Endothelial cell of umbilical vein (primary cell): ENCODE data around the gene STIMATE. TPM values are rescaled to one million over a fixed set of nuclear protein-coding genes. Genes with fewer than 3 reads are reported as not detected.

Experiments used
- BruUV-seq: library from RNA; stranded (reverse); fragments of 400-500 nt; replicated peaks from 2 replicates; lab custom pipeline; 2021; lab: Mats Ljungman, UMichigan
- CTCF ChIA-PET: fragments of 300-600, 350-600 bp; sonication (Branson Sonifier 250); formaldehyde crosslinking; loops from one replicate; lab custom pipeline; 2021; ENCODE audit warnings: antibody characterized with exemption, inconsistent platforms; lab: Charles Lee
- POLR2A ChIA-PET: fragments of 300-600, 350-600 bp; sonication (Branson Sonifier 250); formaldehyde crosslinking; loops from one replicate; lab custom pipeline; 2021; ENCODE audit warnings: antibody characterized with exemption, inconsistent platforms; lab: Charles Lee
- DNase-seq: peaks from one replicate; pipeline ENCODE4 v3.0.0-alpha.2; 2011; ENCODE audit warnings: low read depth, low spot score
- FAIRE-seq: peaks from 2 replicates; lab custom pipeline; 2011; peaks lifted over from hg19 to GRCh38; lab: Jason Lieb, UNC
- H2AFZ ChIP-seq: 2 replicates; pipeline ENCODE4 v1.6.0; 2012; ENCODE audit warnings: low read depth, low read length, control low read depth, inconsistent platforms
- H3K27ac ChIP-seq: 2 replicates; pipeline ENCODE4 v1.5.1; 2011; ENCODE audit warnings: low read depth, mild to moderate bottlenecking, control low read depth, low read length, moderate library complexity; ENCODE audit not compliant: insufficient read depth
- H3K27me3 ChIP-seq, 2 experiments: 2 replicates each; pipeline versions ENCODE4 v1.6.0 to v1.6.1; 2011; ENCODE audit warnings: low read length in 2 of 2, mixed read lengths in 1 of 2; ENCODE audit not compliant: control insufficient read depth in 2 of 2, insufficient read depth in 2 of 2
- H3K36me3 ChIP-seq, 2 experiments: 2 replicates in 1 of 2; 3 replicates in 1 of 2; pipeline ENCODE4 v1.5.1; 2011; ENCODE audit warnings: low read length in 2 of 2, mild to moderate bottlenecking in 1 of 2, moderate library complexity in 1 of 2; ENCODE audit not compliant: control insufficient read depth in 2 of 2, insufficient read depth in 2 of 2; ENCODE audit errors: extremely low read depth in 1 of 2
- H3K4me1 ChIP-seq: 3 replicates; pipeline ENCODE4 v1.5.1; 2011; ENCODE audit warnings: mild to moderate bottlenecking, low read length; ENCODE audit not compliant: control insufficient read depth, insufficient read depth; ENCODE audit errors: extremely low read depth
- H3K4me2 ChIP-seq: 2 replicates; pipeline ENCODE4 v1.6.1; 2011; ENCODE audit warnings: low read length, control low read depth, mixed read lengths; ENCODE audit not compliant: insufficient read depth
- H3K4me3 ChIP-seq, 3 experiments: fragments of 200-600 bp in 1 of 3; sonication (generic), shearing (Covaris generic) in 1 of 3; replicated peaks in 1 of 3; 2 replicates each; pipeline ENCODE4 v1.5.1; 2011 to 2016; ENCODE audit warnings: control low read depth in 3 of 3, low read length in 3 of 3, mild to moderate bottlenecking in 2 of 3, inconsistent platforms in 1 of 3, low read depth in 1 of 3, moderate library complexity in 1 of 3; ENCODE audit not compliant: insufficient read depth in 1 of 3
- H3K79me2 ChIP-seq: 2 replicates; pipeline ENCODE4 v1.6.0; 2012; ENCODE audit warnings: low read length, inconsistent platforms; ENCODE audit not compliant: control insufficient read depth, insufficient read depth
- H3K9ac ChIP-seq: replicated peaks from 2 replicates; pipeline ENCODE3; 2011; ENCODE audit warnings: low read length, control low read depth; ENCODE audit not compliant: insufficient read depth; ENCODE audit errors: extremely low read depth
- H3K9me1 ChIP-seq: replicated peaks from 3 replicates; pipeline ENCODE4 v1.6.0; 2011; ENCODE audit warnings: mild to moderate bottlenecking, low read length; ENCODE audit not compliant: control insufficient read depth, insufficient read depth; ENCODE audit errors: extremely low read depth
- H3K9me3 ChIP-seq: replicated peaks from 2 replicates; pipeline ENCODE4 v1.5.1; 2012; ENCODE audit warnings: low read length, inconsistent platforms; ENCODE audit not compliant: control insufficient read depth, insufficient read depth
- H4K20me1 ChIP-seq: replicated peaks from 2 replicates; pipeline ENCODE3; 2011; ENCODE audit warnings: mild to moderate bottlenecking, low read length; ENCODE audit not compliant: control insufficient read depth, insufficient read depth; ENCODE audit errors: extremely low read depth
- EZH2 ChIP-seq: IDR thresholded peaks from 2 replicates; pipeline ENCODE4 v1.6.1; 2012; ENCODE audit warnings: borderline replicate concordance, low read depth, mild to moderate bottlenecking, moderate library complexity, low read length, inconsistent platforms; ENCODE audit not compliant: severe bottlenecking
- FOS ChIP-seq: IDR thresholded peaks from 2 replicates; pipeline ENCODE4 v1.6.1; 2011; ENCODE audit warnings: mild to moderate bottlenecking, low read length, moderate library complexity, borderline replicate concordance; ENCODE audit not compliant: insufficient read depth
- GATA2 ChIP-seq: IDR thresholded peaks from 2 replicates; pipeline ENCODE4 v1.7.0; 2011; ENCODE audit warnings: low read depth, mild to moderate bottlenecking, moderate library complexity, mixed read lengths, low read length; ENCODE audit not compliant: insufficient read length, insufficient read depth
- JUN ChIP-seq: IDR thresholded peaks from 2 replicates; pipeline ENCODE4 v1.6.1; 2011; ENCODE audit warnings: borderline replicate concordance, low read depth; ENCODE audit not compliant: insufficient read length, insufficient read depth
- MYC ChIP-seq: IDR thresholded peaks from one replicate; pipeline ENCODE4 v1.6.1; 2011; ENCODE audit warnings: mild to moderate bottlenecking, low read depth, low read length
- POLR2A ChIP-seq: IDR thresholded peaks from 2 replicates; pipeline ENCODE4 v1.6.1; 2012; ENCODE audit warnings: low read depth, mild to moderate bottlenecking, control low read depth, low read length
- POLR2AphosphoS5 ChIP-seq: IDR thresholded peaks from 2 replicates; pipeline ENCODE4 v1.6.1; 2012; ENCODE audit warnings: low read depth, mild to moderate bottlenecking, control low read depth, low read length, moderate library complexity; ENCODE audit not compliant: insufficient read depth
- dilution Hi-C: fragments of 300-500 bp; cut with MboI; formaldehyde crosslinking; loops from one replicate; pipeline ENCODE4 v1.15.0; 2019; ENCODE audit warnings: low sequenced_read_pairs; ENCODE audit not compliant: extremely low pct_ligation_motif_present
- intact Hi-C: fragments of 100-400 bp; cut with micrococcal nuclease; formaldehyde crosslinking; loops from one replicate; pipeline ENCODE4 v1.10.0; 2022
- polyA plus RNA-seq, 4 experiments: library from polyadenylated mRNA; depleted of rRNA in 3 of 4; stranded (reverse) in 3 of 4; unstranded in 1 of 4; fragments of >200 nt; gene quantifications; 2 replicates each; pipeline versions ENCODE4 v1.2.1 to v1.2.3, GENCODE V29; 2011 to 2012; ENCODE audit warnings: missing spikeins in 1 of 4
- total RNA-seq: library from RNA; stranded (reverse); gene quantifications from 2 replicates; pipeline ENCODE4 v1.2.3, GENCODE V29; 2021
- TF ChIP-seq, protein P1 (sequence below), 2 donors: IDR thresholded peaks; 1 replicate in 1 of 2; 2 replicates in 1 of 2; pipeline ENCODE4 v1.5.1; 2011; ENCODE audit warnings: low read length in 2 of 2, mild to moderate bottlenecking in 2 of 2, moderate library complexity in 2 of 2, control low read depth in 1 of 2, inconsistent platforms in 1 of 2, low read depth in 1 of 2; ENCODE audit not compliant: insufficient read depth in 1 of 2; ENCODE audit errors: extremely low read depth in 1 of 2
- TF ChIP-seq, protein P2 (sequence below): IDR thresholded peaks from 2 replicates; pipeline ENCODE4 v1.6.1; 2011; ENCODE audit not compliant: insufficient read depth, insufficient read length

Gene STIMATE
- total and polyA plus RNA-seq, 2 donors (not counting 3 experiments of a cell fraction or from before 2014, with no cell fraction given), result 18.2 to 24.0 TPM

DNA sequence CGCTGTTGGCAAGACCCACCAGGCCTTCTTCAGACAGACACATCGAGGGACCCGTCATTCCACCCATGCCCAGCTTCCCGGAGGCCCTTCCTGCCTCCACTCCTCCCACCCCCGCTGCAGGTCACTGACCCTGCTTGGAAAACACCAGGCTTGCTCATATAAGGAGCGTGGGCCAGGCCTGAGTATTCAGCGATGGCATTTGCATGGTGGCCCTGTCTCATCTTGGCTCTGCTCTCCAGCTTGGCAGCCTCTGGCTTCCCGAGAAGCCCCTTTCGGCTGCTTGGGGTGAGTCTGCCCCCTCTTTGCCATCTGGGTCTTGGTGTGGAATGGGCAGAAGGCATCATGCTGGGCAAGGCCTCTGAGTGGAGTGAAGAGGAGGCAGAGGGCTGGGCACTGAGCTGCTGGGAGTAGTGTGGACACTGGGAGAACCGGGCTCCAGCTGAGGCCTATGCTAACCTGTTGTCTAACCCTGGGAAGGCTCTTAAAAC, 102.7 kb downstream of the STIMATE start, which contains the start of gene ITIH3:
TSS of gene ITIH3 (plus strand) at position 185 of the 488 bp plus-strand sequence. CDS start at position 193, 8 bp downstream.
- FAIRE-seq (no peak), DNase-seq (no peak)
- Histone ChIP-seq H4K20me1 (no peaks in the 10 kb centered on the region), H2AFZ (no peak within 1 kb of the TSS), H3K4me2 (no peak within 1 kb of the TSS), H3K9me1 (no peaks in the 10 kb centered on the region), H3K4me3 (no peak within 1 kb of the TSS), H3K27ac (no peak within 1 kb of the TSS), H3K9me3 (no peaks in the 10 kb centered on the region), H3K9ac (no peak within 1 kb of the TSS), H3K36me3 (no peaks in the 10 kb centered on the region), H3K4me1 (no peaks in the 10 kb centered on the region), H3K27me3 (no peaks in the 10 kb centered on the region), H3K79me2 (no peaks in the 10 kb centered on the region)
- ChIA-PET CTCF (no interaction called here), POLR2A (no interaction called here)
- dilution Hi-C loops, result no loop called here
- BruUV-seq, result no TSS peak
- TF ChIP-seq EZH2 (no peak), GATA2 (no peak), FOS (no peak), POLR2AphosphoS5 (no peak), POLR2A (no peak), MYC (no peak), JUN (no peak)
- TF ChIP-seq, protein P1, sequence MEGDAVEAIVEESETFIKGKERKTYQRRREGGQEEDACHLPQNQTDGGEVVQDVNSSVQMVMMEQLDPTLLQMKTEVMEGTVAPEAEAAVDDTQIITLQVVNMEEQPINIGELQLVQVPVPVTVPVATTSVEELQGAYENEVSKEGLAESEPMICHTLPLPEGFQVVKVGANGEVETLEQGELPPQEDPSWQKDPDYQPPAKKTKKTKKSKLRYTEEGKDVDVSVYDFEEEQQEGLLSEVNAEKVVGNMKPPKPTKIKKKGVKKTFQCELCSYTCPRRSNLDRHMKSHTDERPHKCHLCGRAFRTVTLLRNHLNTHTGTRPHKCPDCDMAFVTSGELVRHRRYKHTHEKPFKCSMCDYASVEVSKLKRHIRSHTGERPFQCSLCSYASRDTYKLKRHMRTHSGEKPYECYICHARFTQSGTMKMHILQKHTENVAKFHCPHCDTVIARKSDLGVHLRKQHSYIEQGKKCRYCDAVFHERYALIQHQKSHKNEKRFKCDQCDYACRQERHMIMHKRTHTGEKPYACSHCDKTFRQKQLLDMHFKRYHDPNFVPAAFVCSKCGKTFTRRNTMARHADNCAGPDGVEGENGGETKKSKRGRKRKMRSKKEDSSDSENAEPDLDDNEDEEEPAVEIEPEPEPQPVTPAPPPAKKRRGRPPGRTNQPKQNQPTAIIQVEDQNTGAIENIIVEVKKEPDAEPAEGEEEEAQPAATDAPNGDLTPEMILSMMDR (IDR thresholded peaks at IDR 0.05; ENCODE audit: extremely low read depth in 1 of 2, insufficient read depth in 1 of 2, low read depth in 1 of 2, low read length in 2 of 2), result no peak
- TF ChIP-seq, protein P2, sequence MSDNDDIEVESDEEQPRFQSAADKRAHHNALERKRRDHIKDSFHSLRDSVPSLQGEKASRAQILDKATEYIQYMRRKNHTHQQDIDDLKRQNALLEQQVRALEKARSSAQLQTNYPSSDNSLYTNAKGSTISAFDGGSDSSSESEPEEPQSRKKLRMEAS, result no peak
- intact Hi-C loops, result no loop called here
